ENCODE data around the gene CAMTA1. TPM values are rescaled to one million over a fixed set of nuclear protein-coding genes. Genes with fewer than 3 reads are reported as not detected.
"Not testable (repeated sequence)": the region's sequence is repeated elsewhere in the genome, so short reads cannot be mapped to it uniquely, and the experiment has no call there.

CAMTA1 gene
- total RNA-seq, 1 experiment from 2014 or later, result 69.5 TPM

- TF ChIP-seq CTCF (IDR thresholded peaks at IDR 0.05 in 2 of 3, conservative IDR thresholded peaks at IDR 0.05 in 1 of 3; ENCODE audit: borderline replicate concordance in 1 of 3, insufficient read depth in 1 of 3, low read depth in 2 of 3, low read length in 2 of 3), result no peak
Measured at GRCh38 chr1:7705908-7706216, 920.6 kb downstream of the CAMTA1 start (continued).

GRCh38 chr1:7707527-7707926, 922.3 kb downstream of the CAMTA1 start:
- peaks cover 3% of the 10 kb centered on the region; the same call in 1 of the 2 replicates for H3K27me3 ChIP-seq (ENCODE audit: insufficient read depth, low read length)
- H3K27ac ChIP-seq (ENCODE audit: low read depth, low read length), result no peak overlapping the region
- no peak overlapping the region for H3K4me2 ChIP-seq (ENCODE audit: low read length)
- H3K4me3 ChIP-seq (replicated peaks in 1 of 2; ENCODE audit: low read depth in 1 of 2, low read length in 2 of 2), result no peak overlapping the region
- H4K20me1 ChIP-seq (ENCODE audit: insufficient read depth), result no peaks in the 10 kb centered on the region
- CTCF ChIA-PET, result no interaction called here
- H3K36me3 ChIP-seq (ENCODE audit: control insufficient read depth in 1 of 2, insufficient read depth in 2 of 2, low read length in 2 of 2), result no peaks in the 10 kb centered on the region; a peak in 1 of 4 replicates
- no peak overlapping the region for H2AFZ ChIP-seq (ENCODE audit: low read depth, low read length, poor library complexity, severe bottlenecking)
- BruUV-seq (replicated peaks), result no TSS peak
- TF ChIP-seq POLR2AphosphoS5 (IDR thresholded peaks at IDR 0.05; ENCODE audit: low read depth, low read length), result no peak
- TF ChIP-seq POLR2A (IDR thresholded peaks at IDR 0.05; ENCODE audit: borderline replicate concordance, extremely low read depth, insufficient read depth, insufficient read length), result no peak
- TF ChIP-seq CTCF (IDR thresholded peaks at IDR 0.05 in 2 of 3, conservative IDR thresholded peaks at IDR 0.05 in 1 of 3; ENCODE audit: borderline replicate concordance in 1 of 3, insufficient read depth in 1 of 3, low read depth in 2 of 3, low read length in 2 of 3), result no peak
- TF ChIP-seq ZBTB33 (IDR thresholded peaks at IDR 0.05; ENCODE audit: extremely low read depth, insufficient replicate concordance, low read length), result no peak
- TF ChIP-seq CBX3 (IDR thresholded peaks at IDR 0.05; ENCODE audit: low read depth), result no peak
- intact Hi-C loops (cut with micrococcal nuclease), result no loop called here
- peaks cover 6% of the 10 kb centered on the region; the same call in 1 of the 2 replicates for H3K79me2 ChIP-seq (ENCODE audit: insufficient read depth, low read length)
- no peaks in the 10 kb centered on the region for H3K9me3 ChIP-seq (ENCODE audit: control insufficient read depth in 1 of 2, insufficient read depth in 1 of 2, low read depth in 1 of 2, low read length in 2 of 2)
- peaks cover 5 to 14% of the 10 kb centered on the region in 2 experiments; a peak in 3 of 4 replicates for H3K4me1 ChIP-seq (ENCODE audit: control insufficient read depth in 1 of 2, insufficient read depth in 2 of 2, low read length in 2 of 2)
- no peak overlapping the region for H3K9ac ChIP-seq (ENCODE audit: low read length)
- POLR2A ChIA-PET, result no interaction called here
- no peak for DNase-seq (ENCODE audit: low read depth, low spot score)
- no peak for ATAC-seq
- RAD21 ChIA-PET (ENCODE audit: low non-redundant PET in 1 of 2, low total read pairs in 2 of 2, uncharacterized antibody in 2 of 2, unreplicated experiment in 2 of 2), result no interaction called here
- H3K9me2 ChIP-seq (ENCODE audit: insufficient read depth), result no peaks in the 10 kb centered on the region

DNA sequence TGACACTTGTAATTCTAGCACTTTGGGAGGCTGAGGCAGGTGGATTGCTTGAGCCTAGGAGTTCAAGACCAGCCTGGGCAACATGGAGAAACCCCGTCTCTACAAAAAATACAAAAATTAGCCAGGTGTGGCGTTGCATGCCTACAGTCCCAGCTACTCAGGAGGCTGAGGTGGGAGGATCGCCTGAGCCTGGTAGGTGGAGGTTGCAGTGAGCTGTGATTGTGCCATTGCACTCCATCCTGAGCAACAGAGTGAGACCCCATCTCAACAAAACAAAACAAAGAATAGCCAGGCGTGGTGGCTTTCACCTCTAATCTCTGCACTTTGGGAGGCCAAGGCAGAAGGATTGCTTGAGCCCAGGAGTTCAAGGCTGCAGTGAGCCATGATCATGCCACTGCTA, 922.8 kb downstream of the CAMTA1 start:
- CTCF ChIA-PET; RAD21 ChIA-PET (ENCODE audit: low non-redundant PET in 1 of 2, low total read pairs in 2 of 2, uncharacterized antibody in 2 of 2, unreplicated experiment in 2 of 2); H3K27me3 ChIP-seq (ENCODE audit: insufficient read depth, low read length): not testable (repeated sequence)

More for the DNA sequence above, 922.8 kb downstream of the CAMTA1 start:
- H3K4me3 ChIP-seq (replicated peaks in 1 of 2; ENCODE audit: low read depth in 1 of 2, low read length in 2 of 2); H3K9me3 ChIP-seq (ENCODE audit: control insufficient read depth in 1 of 2, insufficient read depth in 1 of 2, low read depth in 1 of 2, low read length in 2 of 2); H4K20me1 ChIP-seq (ENCODE audit: insufficient read depth); intact Hi-C loops (cut with micrococcal nuclease); H3K9ac ChIP-seq (ENCODE audit: low read length); H3K9me2 ChIP-seq (ENCODE audit: insufficient read depth); H3K79me2 ChIP-seq (ENCODE audit: insufficient read depth, low read length); ATAC-seq; H2AFZ ChIP-seq (ENCODE audit: low read depth, low read length, poor library complexity, severe bottlenecking); BruUV-seq (replicated peaks); H3K4me2 ChIP-seq (ENCODE audit: low read length); DNase-seq (ENCODE audit: low read depth, low spot score); POLR2A ChIA-PET; H3K27ac ChIP-seq (ENCODE audit: low read depth, low read length); H3K36me3 ChIP-seq (ENCODE audit: control insufficient read depth in 1 of 2, insufficient read depth in 2 of 2, low read length in 2 of 2): not testable (repeated sequence)
- H3K4me1 ChIP-seq (ENCODE audit: control insufficient read depth in 1 of 2, insufficient read depth in 2 of 2, low read length in 2 of 2), result peaks cover 5 to 11% of the 10 kb centered on the region in 2 experiments; a peak in 3 of 4 replicates

Measured in HCT116 (cell line).